HEK293T (cell line): ENCODE results near the gene CDH26.

Experiments used
- ARNT ChIP-seq: fragments of 450-650 bp; IDR thresholded peaks from 2 replicates; pipeline ENCODE4 v1.6.1; 2017; ENCODE audit warnings: mild to moderate bottlenecking
- BHLHE40 ChIP-seq: fragments of 450-650 bp; IDR thresholded peaks from 2 replicates; pipeline ENCODE4 v1.6.1; 2016; ENCODE audit warnings: mild to moderate bottlenecking, moderate library complexity, borderline replicate concordance
- CTBP1 ChIP-seq: fragments of 450-650 bp; IDR thresholded peaks from 2 replicates; pipeline ENCODE4 v1.6.1; 2016; ENCODE audit warnings: borderline replicate concordance
- FOXA1 ChIP-seq: fragments of 450-650 bp; IDR thresholded peaks from 2 replicates; pipeline ENCODE4 v1.6.1; 2016; ENCODE audit warnings: mild to moderate bottlenecking
- FOXM1 ChIP-seq: fragments of 450-650 bp; IDR thresholded peaks from 2 replicates; pipeline ENCODE4 v1.6.1; 2017; ENCODE audit warnings: mild to moderate bottlenecking, borderline replicate concordance
- HDGF ChIP-seq: fragments of 450-650 bp; IDR thresholded peaks from 2 replicates; pipeline ENCODE4 v1.6.1; 2017; ENCODE audit warnings: antibody characterized with exemption, borderline replicate concordance
- LEF1 ChIP-seq: fragments of 450-650 bp; IDR thresholded peaks from 2 replicates; pipeline ENCODE4 v1.6.1; 2017; ENCODE audit warnings: mild to moderate bottlenecking, borderline replicate concordance
- NFRKB ChIP-seq: fragments of 450-650 bp; IDR thresholded peaks from 2 replicates; pipeline ENCODE4 v1.6.1; 2016; ENCODE audit warnings: mild to moderate bottlenecking, moderate library complexity
- PKNOX1 ChIP-seq: fragments of 450-650 bp; IDR thresholded peaks from 2 replicates; pipeline ENCODE4 v1.6.1; 2016
- SP1 ChIP-seq: fragments of 450-650 bp; IDR thresholded peaks from 2 replicates; pipeline ENCODE4 v1.6.1; 2017
- SUZ12 ChIP-seq: fragments of 450-650 bp; IDR thresholded peaks from 2 replicates; pipeline ENCODE4 v1.6.1; 2016; ENCODE audit warnings: mild to moderate bottlenecking
- TARDBP ChIP-seq: fragments of 450-650 bp; IDR thresholded peaks from 2 replicates; pipeline ENCODE4 v1.6.1; 2016

DNA sequence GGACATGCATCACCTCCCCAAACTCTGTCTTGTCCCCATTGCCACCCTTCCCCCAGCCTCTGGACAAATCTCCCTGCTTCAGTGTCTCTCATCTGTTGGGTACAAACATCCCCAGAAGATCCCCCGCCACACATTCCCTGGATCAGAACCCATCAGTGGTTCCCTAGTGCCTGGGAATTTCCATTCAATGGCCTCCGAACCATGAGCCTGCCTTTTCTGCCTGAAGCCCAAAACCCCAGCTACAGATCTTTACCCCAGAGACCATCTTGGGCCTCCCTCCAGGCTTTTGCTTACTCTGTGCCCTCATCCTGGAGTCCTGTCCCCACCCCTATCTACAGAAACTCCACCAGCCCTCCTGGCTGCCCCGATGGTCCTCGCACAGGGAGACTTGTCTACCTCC lies 78.1 kb downstream of the CDH26 start:
- no peak for TF ChIP-seq BHLHE40
- TF ChIP-seq TARDBP: no peak
- no peak for TF ChIP-seq LEF1
- no peak for TF ChIP-seq FOXM1
- no peak for TF ChIP-seq SP1
- TF ChIP-seq ARNT: no peak
- no peak for TF ChIP-seq CTBP1
- TF ChIP-seq NFRKB: no peak
- TF ChIP-seq SUZ12: no peak
- no peak for TF ChIP-seq HDGF
- TF ChIP-seq PKNOX1: no peak
- TF ChIP-seq FOXA1: no peak
